NK-92 treated with Interleukin-12 subunit alpha and Interleukin-12 subunit beta, amount 100 ng/mL, for 24 hours (cell line): ENCODE measurements around the gene GDF9.
A peak's percentile ranks its signal among the peaks of the same experiment; 100 is the strongest.

Source experiments
- DNase-seq: peaks from one replicate; lab custom pipeline; 2025; lab: John Stamatoyannopoulos, UW

GDF9 gene

GRCh38 chr5:132838516-132839282 is 27.6 kb downstream of the GDF9 start:
- DNase-seq: no peak

GRCh38 chr5:132837868-132838267 is 28.4 kb downstream of the GDF9 start:
- DNase-seq: no peak

- DNase-seq: no peak
Measured at GRCh38 chr5:132836852-132837251, 29.4 kb downstream of the GDF9 start.

- no peak for DNase-seq
Measured at GRCh38 chr5:132834057-132834456, 32.2 kb downstream of the GDF9 start.

GRCh38 chr5:132832612-132833011 is 33.7 kb downstream of the GDF9 start:
- DNase-seq: no peak

GRCh38 chr5:132831095-132831860 is 35.0 kb downstream of the GDF9 start:
- no peak for DNase-seq

- peak; percentile 38 for DNase-seq
Measured at GRCh38 chr5:132830436-132831094, 35.7 kb downstream of the GDF9 start, which contains the start of gene SHROOM1. Gene SHROOM1, minus strand, starts transcription at chr5:132830647. Its CDS starts 4,507 bp downstream, at chr5:132826140.

- peak; percentile 60 for DNase-seq
Measured at GRCh38 chr5:132829742-132830435, 36.4 kb downstream of the GDF9 start.

- DNase-seq: no peak
Measured at GRCh38 chr5:132828846-132829494, 37.3 kb downstream of the GDF9 start.

- DNase-seq: no peak
Measured at GRCh38 chr5:132827943-132828673, 38.2 kb downstream of the GDF9 start.

- DNase-seq: no peak
Measured at GRCh38 chr5:132826424-132827082, 39.7 kb downstream of the GDF9 start.

GRCh38 chr5:132825834-132826391 is 40.4 kb downstream of the GDF9 start:
- no peak for DNase-seq

- no peak for DNase-seq
Measured at GRCh38 chr5:132825033-132825833, 41.0 kb downstream of the GDF9 start.

- no peak for DNase-seq
Measured at GRCh38 chr5:132824426-132824825, 41.8 kb downstream of the GDF9 start.

- DNase-seq: no peak
Measured at GRCh38 chr5:132823481-132824050, 42.7 kb downstream of the GDF9 start.

GRCh38 chr5:132822650-132823480 is 43.4 kb downstream of the GDF9 start:
- DNase-seq: no peak

- no peak for DNase-seq
Measured at GRCh38 chr5:132821791-132822190, 44.5 kb downstream of the GDF9 start.

- no peak for DNase-seq
Measured at GRCh38 chr5:132821350-132821749, 44.9 kb downstream of the GDF9 start.
